PC-3 (cell line): ENCODE data around the gene MIEF1.

ENCODE experiments used
- EZH2 ChIP-seq: fragments of 300-600 bp; sonication (generic); IDR thresholded peaks from one replicate; pipeline ENCODE4 v1.6.1; 2017; ENCODE audit warnings: antibody characterized with exemption, mild to moderate bottlenecking, low read length; ENCODE audit not compliant: unreplicated experiment
- TF ChIP-seq, protein P1 (sequence below): fragments of 300-600 bp; sonication (generic); conservative IDR thresholded peaks from 2 replicates; pipeline ENCODE4 v1.5.1; 2017; ENCODE audit warnings: antibody characterized with exemption, low read depth, mild to moderate bottlenecking, low read length

DNA sequence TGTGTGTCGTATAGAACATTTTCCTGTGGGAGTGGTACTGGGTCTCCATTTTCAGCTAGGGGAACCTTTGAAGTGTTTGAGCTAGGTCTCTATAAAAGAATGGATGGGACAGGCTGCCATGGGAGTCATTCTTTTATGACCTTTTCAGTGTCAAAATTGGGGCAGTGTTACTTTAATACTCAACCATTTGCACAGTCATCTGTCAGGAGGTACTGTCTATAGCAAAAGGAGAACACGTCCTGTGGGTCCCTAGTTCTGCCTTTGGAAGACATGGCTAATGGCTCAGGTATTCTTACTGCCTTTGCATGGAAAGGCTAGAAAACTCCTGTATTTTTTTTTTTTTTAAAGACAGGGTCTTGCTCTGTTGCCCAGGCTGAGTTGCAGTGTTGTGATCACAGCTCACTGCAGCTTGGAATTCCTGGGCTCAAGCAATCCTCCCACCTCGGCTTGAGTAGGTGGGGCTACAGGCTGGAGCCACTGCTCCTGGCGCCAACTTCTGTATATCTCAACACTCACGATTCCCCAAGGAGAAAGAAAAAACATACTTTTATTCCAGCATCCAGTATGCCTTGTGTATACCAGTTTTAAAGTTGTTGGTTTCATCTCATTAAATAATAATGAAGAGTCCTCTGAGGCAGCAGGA is 16.2 kb downstream of the MIEF1 start:
- TF ChIP-seq, protein P1, sequence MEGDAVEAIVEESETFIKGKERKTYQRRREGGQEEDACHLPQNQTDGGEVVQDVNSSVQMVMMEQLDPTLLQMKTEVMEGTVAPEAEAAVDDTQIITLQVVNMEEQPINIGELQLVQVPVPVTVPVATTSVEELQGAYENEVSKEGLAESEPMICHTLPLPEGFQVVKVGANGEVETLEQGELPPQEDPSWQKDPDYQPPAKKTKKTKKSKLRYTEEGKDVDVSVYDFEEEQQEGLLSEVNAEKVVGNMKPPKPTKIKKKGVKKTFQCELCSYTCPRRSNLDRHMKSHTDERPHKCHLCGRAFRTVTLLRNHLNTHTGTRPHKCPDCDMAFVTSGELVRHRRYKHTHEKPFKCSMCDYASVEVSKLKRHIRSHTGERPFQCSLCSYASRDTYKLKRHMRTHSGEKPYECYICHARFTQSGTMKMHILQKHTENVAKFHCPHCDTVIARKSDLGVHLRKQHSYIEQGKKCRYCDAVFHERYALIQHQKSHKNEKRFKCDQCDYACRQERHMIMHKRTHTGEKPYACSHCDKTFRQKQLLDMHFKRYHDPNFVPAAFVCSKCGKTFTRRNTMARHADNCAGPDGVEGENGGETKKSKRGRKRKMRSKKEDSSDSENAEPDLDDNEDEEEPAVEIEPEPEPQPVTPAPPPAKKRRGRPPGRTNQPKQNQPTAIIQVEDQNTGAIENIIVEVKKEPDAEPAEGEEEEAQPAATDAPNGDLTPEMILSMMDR, result no peak
- no peak for TF ChIP-seq EZH2
